Measurements from ENCODE around the gene DNAAF8.

Gene DNAAF8

DNA sequence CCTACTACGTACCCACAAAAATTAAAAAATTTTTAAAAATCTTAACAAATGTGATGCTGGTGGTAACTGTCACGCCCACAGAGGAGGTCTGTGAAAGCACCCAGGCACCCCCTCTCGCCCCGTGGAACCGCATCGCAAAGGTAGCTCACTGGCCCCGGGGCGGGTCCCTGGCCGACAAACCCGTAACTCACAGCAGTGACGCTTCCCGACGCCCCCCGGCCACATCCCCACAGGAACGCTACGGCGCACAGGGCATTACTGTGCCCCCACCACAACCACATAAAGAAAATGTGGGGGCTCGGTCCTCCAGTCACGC, 632 bp upstream of the DNAAF8 start:
- peak overlapping the region; percentile 97 to 98 for H3K4me3 ChIP-seq (ENCODE audit: insufficient read depth in 1 of 2, low read depth in 1 of 2, low read length in 2 of 2)
- H3K9ac ChIP-seq (ENCODE audit: low read length): peak overlapping the region; percentile 94
- H3K4ac ChIP-seq (ENCODE audit: low read depth in 1 of 2, low read length in 2 of 2): peak overlapping the region; percentile 79 to 85
- H2BK15ac ChIP-seq (ENCODE audit: low read depth, poor library complexity, severe bottlenecking): peak overlapping the region; percentile 91
- peak overlapping the region; percentile 86 for H4K8ac ChIP-seq (ENCODE audit: low read length)
- DNase-seq: no peak
- no peaks in the 10 kb centered on the region for H3K9me3 ChIP-seq (ENCODE audit: control insufficient read depth, low read length)
- H3K4me1 ChIP-seq (ENCODE audit: control insufficient read depth, insufficient read depth, low read depth, low read length): peaks cover 4% of the 10 kb centered on the region
- H2BK5ac ChIP-seq (ENCODE audit: low read depth, low read length, poor library complexity, severe bottlenecking): peak overlapping the region; percentile 47
- H3K36me3 ChIP-seq (ENCODE audit: control insufficient read depth in 1 of 2, insufficient read depth in 2 of 2, low read depth in 1 of 2, low read length in 2 of 2): peaks cover 20 to 21% of the 10 kb centered on the region in 2 experiments
- H3K18ac ChIP-seq (ENCODE audit: low read depth in 1 of 2, low read length in 2 of 2): peak overlapping the region; percentile 64 to 75
- WGBS: 1% methylated on average over 18 of the region's 19 CpGs
- H3K27me3 ChIP-seq (ENCODE audit: control insufficient read depth in 1 of 2, insufficient read depth in 1 of 2, low read length in 2 of 2): peaks cover 3% of the 10 kb centered on the region in 2 experiments
- no peak overlapping the region for H2AK5ac ChIP-seq (ENCODE audit: low read length, severe bottlenecking)
- peak overlapping the region; percentile 19 to 23 for H2BK12ac ChIP-seq (ENCODE audit: low read length in 2 of 2)
- H3K79me1 ChIP-seq (replicated peaks; ENCODE audit: low read length, poor library complexity, severe bottlenecking): peaks cover 27% of the 10 kb centered on the region
- H3K14ac ChIP-seq (ENCODE audit: low read length in 2 of 2): peak overlapping the region in 1 of 2 experiments; percentile 88
- peak overlapping the region; percentile 71 for H4K91ac ChIP-seq (ENCODE audit: low read length)
- no peak overlapping the region for H2BK120ac ChIP-seq (ENCODE audit: low read depth, low read length)
- H3K27ac ChIP-seq (ENCODE audit: low read length, poor library complexity, severe bottlenecking): peak overlapping the region; percentile 23
- peak overlapping the region in 1 of 2 experiments; percentile 79 for H3K23ac ChIP-seq (ENCODE audit: low read length in 2 of 2)
- peak overlapping the region; percentile 95 for H2AFZ ChIP-seq (ENCODE audit: low read depth, low read length)
- peak overlapping the region; percentile 85 for H3K4me2 ChIP-seq (ENCODE audit: low read length, poor library complexity, severe bottlenecking)

DNA sequence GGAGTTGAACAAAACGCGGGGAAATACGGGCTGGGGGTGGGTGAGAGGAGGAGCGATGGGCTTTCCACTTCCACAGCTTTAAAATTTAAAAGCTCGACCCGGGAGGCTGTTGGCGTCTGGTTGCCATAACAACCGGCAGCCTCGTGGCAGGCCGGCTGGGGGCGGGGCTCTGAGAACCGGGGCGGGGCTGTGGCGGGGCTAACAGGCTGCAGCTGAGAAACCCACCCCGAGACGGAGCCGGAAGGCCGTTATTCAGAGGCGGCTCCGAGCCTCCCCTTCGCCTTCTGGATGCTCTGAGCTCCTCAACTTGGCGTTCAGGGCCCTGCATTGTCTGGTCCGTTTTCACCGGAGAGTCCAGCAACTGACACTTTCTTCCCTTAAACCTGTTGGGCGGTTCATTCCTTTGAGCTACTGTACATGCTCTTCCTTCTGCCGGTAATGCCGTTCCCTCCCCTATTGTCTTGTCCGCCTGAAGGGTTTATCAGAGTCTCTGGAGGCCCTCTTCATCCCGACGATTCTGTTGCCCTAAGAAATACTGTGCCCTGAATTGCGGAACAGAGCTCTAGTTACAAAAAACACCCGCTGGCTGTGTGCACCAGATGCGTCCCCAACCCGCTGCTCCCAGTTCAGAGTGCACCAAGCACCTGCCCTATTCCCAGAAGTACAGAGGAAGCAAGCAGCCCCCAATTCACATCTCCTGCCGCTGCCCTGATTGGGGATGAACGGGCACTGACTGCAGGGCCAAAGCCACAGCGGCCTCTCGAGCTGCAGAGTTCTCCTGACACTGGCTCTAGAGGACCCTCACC, 596 bp downstream of the DNAAF8 start:
- Histone ChIP-seq H3K14ac (ENCODE audit: low read length in 2 of 2) (no peak overlapping the region), H3K23ac (ENCODE audit: low read length in 2 of 2) (no peak overlapping the region), H3K27me3 (ENCODE audit: control insufficient read depth in 1 of 2, insufficient read depth in 1 of 2, low read length in 2 of 2) (peaks cover 3% of the 10 kb centered on the region in 2 experiments), H2BK15ac (ENCODE audit: low read depth, poor library complexity, severe bottlenecking) (no peak overlapping the region), H2BK120ac (ENCODE audit: low read depth, low read length) (peak overlapping the region; percentile 30), H3K4ac (ENCODE audit: low read depth in 1 of 2, low read length in 2 of 2) (peak overlapping the region; percentile 3 to 39), H3K18ac (ENCODE audit: low read depth in 1 of 2, low read length in 2 of 2) (peak overlapping the region; percentile 75 to 90), H2AK5ac (ENCODE audit: low read length, severe bottlenecking) (no peak overlapping the region), H3K27ac (ENCODE audit: low read length, poor library complexity, severe bottlenecking) (peak overlapping the region; percentile 82), H2BK5ac (ENCODE audit: low read depth, low read length, poor library complexity, severe bottlenecking) (peak overlapping the region; percentile 66), H4K91ac (ENCODE audit: low read length) (peak overlapping the region; percentile 47), H3K4me2 (ENCODE audit: low read length, poor library complexity, severe bottlenecking) (peak overlapping the region; percentile 98), H3K79me1 (replicated peaks; ENCODE audit: low read length, poor library complexity, severe bottlenecking) (peaks cover 20% of the 10 kb centered on the region), H3K4me1 (ENCODE audit: control insufficient read depth, insufficient read depth, low read depth, low read length) (peaks cover 4% of the 10 kb centered on the region), H4K8ac (ENCODE audit: low read length) (peak overlapping the region; percentile 67), H3K4me3 (ENCODE audit: insufficient read depth in 1 of 2, low read depth in 1 of 2, low read length in 2 of 2) (peak overlapping the region; percentile 97 to 98), H2AFZ (ENCODE audit: low read depth, low read length) (peak overlapping the region; percentile 91), H3K9me3 (ENCODE audit: control insufficient read depth, low read length) (no peaks in the 10 kb centered on the region), H3K36me3 (ENCODE audit: control insufficient read depth in 1 of 2, insufficient read depth in 2 of 2, low read depth in 1 of 2, low read length in 2 of 2) (peaks cover 9 to 10% of the 10 kb centered on the region in 2 experiments), H2BK12ac (ENCODE audit: low read length in 2 of 2) (no peak overlapping the region), H3K9ac (ENCODE audit: low read length) (peak overlapping the region; percentile 94)
- WGBS: 17% methylated on average over 36 of the region's 38 CpGs
- DNase-seq: peak; percentile 85

DNA sequence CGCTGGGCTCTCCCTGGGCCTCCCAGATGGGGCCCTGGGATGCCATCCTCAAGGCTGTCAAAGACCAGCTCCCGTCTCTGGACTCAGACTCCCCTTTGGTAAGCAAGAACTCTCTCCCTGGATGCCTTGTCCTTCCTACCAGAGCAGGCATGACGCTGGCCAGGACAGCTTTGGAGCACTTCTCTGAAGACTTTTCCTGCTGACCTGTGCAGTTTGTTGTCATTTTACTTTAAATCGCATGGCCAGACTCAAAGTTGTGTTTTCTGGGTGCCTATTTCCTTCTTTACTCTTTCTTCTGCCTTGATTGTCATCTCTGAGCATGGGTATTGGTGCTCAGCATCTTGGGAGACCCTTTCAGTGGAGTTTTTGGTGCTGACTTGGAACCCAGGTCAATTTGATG, 2.2 kb downstream of the DNAAF8 start:
- WGBS: 51% methylated on average over 4 of the region's 4 CpGs
- Histone ChIP-seq H3K9ac (ENCODE audit: low read length) (no peak overlapping the region), H3K4ac (ENCODE audit: low read depth in 1 of 2, low read length in 2 of 2) (no peak overlapping the region), H3K79me1 (replicated peaks; ENCODE audit: low read length, poor library complexity, severe bottlenecking) (peaks cover 8% of the 10 kb centered on the region), H2BK12ac (ENCODE audit: low read length in 2 of 2) (no peak overlapping the region), H3K9me3 (ENCODE audit: control insufficient read depth, low read length) (no peaks in the 10 kb centered on the region), H3K36me3 (ENCODE audit: control insufficient read depth in 1 of 2, insufficient read depth in 2 of 2, low read depth in 1 of 2, low read length in 2 of 2) (peaks cover 0 to 3% of the 10 kb centered on the region in 2 experiments), H2BK120ac (ENCODE audit: low read depth, low read length) (no peak overlapping the region), H2AFZ (ENCODE audit: low read depth, low read length) (no peak overlapping the region), H3K14ac (ENCODE audit: low read length in 2 of 2) (no peak overlapping the region), H3K4me1 (ENCODE audit: control insufficient read depth, insufficient read depth, low read depth, low read length) (peaks cover 4% of the 10 kb centered on the region), H3K4me2 (ENCODE audit: low read length, poor library complexity, severe bottlenecking) (no peak overlapping the region), H4K8ac (ENCODE audit: low read length) (no peak overlapping the region), H2AK5ac (ENCODE audit: low read length, severe bottlenecking) (no peak overlapping the region), H3K4me3 (ENCODE audit: insufficient read depth in 1 of 2, low read depth in 1 of 2, low read length in 2 of 2) (no peak overlapping the region), H2BK15ac (ENCODE audit: low read depth, poor library complexity, severe bottlenecking) (no peak overlapping the region), H3K27ac (ENCODE audit: low read length, poor library complexity, severe bottlenecking) (no peak overlapping the region), H3K18ac (ENCODE audit: low read depth in 1 of 2, low read length in 2 of 2) (no peak overlapping the region), H3K23ac (ENCODE audit: low read length in 2 of 2) (no peak overlapping the region), H3K27me3 (ENCODE audit: control insufficient read depth in 1 of 2, insufficient read depth in 1 of 2, low read length in 2 of 2) (peaks cover 3% of the 10 kb centered on the region in 2 experiments), H4K91ac (ENCODE audit: low read length) (no peak overlapping the region), H2BK5ac (ENCODE audit: low read depth, low read length, poor library complexity, severe bottlenecking) (no peak overlapping the region)
- no peak for DNase-seq

DNA sequence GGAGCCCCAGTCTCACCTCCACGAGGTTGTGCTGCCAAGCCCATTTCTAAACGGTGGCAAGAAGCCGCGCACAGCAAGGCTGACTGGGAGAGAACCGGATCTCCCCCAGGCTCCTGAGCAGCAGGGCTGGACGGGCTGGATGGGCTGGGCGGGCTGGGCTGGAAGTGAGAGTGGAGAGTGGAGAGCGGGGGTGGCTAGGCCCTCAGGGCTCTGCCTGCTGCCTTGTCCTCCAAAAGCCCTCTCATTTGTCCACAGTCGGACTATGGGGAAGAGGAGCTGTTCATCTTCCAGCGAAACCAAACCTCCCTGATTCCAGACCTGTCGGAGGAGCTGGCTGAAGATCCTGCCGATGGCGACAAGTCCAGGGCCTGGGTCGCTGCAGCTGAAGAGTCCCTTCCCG, 3.2 kb downstream of the DNAAF8 start:
- Histone ChIP-seq H2BK12ac (ENCODE audit: low read length in 2 of 2) (no peak overlapping the region), H3K9ac (ENCODE audit: low read length) (no peak overlapping the region), H3K27ac (ENCODE audit: low read length, poor library complexity, severe bottlenecking) (no peak overlapping the region), H2BK5ac (ENCODE audit: low read depth, low read length, poor library complexity, severe bottlenecking) (no peak overlapping the region), H3K18ac (ENCODE audit: low read depth in 1 of 2, low read length in 2 of 2) (no peak overlapping the region), H3K4ac (ENCODE audit: low read depth in 1 of 2, low read length in 2 of 2) (no peak overlapping the region), H3K4me2 (ENCODE audit: low read length, poor library complexity, severe bottlenecking) (no peak overlapping the region), H3K27me3 (ENCODE audit: control insufficient read depth in 1 of 2, insufficient read depth in 1 of 2, low read length in 2 of 2) (peaks cover 3% of the 10 kb centered on the region in 2 experiments), H4K8ac (ENCODE audit: low read length) (no peak overlapping the region), H2BK120ac (ENCODE audit: low read depth, low read length) (no peak overlapping the region), H2BK15ac (ENCODE audit: low read depth, poor library complexity, severe bottlenecking) (no peak overlapping the region), H3K36me3 (ENCODE audit: control insufficient read depth in 1 of 2, insufficient read depth in 2 of 2, low read depth in 1 of 2, low read length in 2 of 2) (no peaks in the 10 kb centered on the region), H3K4me3 (ENCODE audit: insufficient read depth in 1 of 2, low read depth in 1 of 2, low read length in 2 of 2) (no peak overlapping the region), H4K91ac (ENCODE audit: low read length) (no peak overlapping the region), H3K9me3 (ENCODE audit: control insufficient read depth, low read length) (no peaks in the 10 kb centered on the region), H3K4me1 (ENCODE audit: control insufficient read depth, insufficient read depth, low read depth, low read length) (peaks cover 4% of the 10 kb centered on the region), H2AK5ac (ENCODE audit: low read length, severe bottlenecking) (no peak overlapping the region), H2AFZ (ENCODE audit: low read depth, low read length) (no peak overlapping the region), H3K23ac (ENCODE audit: low read length in 2 of 2) (no peak overlapping the region), H3K14ac (ENCODE audit: low read length in 2 of 2) (no peak overlapping the region), H3K79me1 (replicated peaks; ENCODE audit: low read length, poor library complexity, severe bottlenecking) (peaks cover 3% of the 10 kb centered on the region)
- 88% methylated on average over 13 of the region's 15 CpGs for WGBS
- no peak for DNase-seq
